ENCODE measurements around the gene FAM120B. TPM values are rescaled to one million over a fixed set of nuclear protein-coding genes. Genes with fewer than 3 reads are reported as not detected.

The FAM120B gene
- total and polyA plus RNA-seq, 2 of the 4 experiments (the other 2 are of a cell fraction) = 15.3 to 28.0 TPM

DNA sequence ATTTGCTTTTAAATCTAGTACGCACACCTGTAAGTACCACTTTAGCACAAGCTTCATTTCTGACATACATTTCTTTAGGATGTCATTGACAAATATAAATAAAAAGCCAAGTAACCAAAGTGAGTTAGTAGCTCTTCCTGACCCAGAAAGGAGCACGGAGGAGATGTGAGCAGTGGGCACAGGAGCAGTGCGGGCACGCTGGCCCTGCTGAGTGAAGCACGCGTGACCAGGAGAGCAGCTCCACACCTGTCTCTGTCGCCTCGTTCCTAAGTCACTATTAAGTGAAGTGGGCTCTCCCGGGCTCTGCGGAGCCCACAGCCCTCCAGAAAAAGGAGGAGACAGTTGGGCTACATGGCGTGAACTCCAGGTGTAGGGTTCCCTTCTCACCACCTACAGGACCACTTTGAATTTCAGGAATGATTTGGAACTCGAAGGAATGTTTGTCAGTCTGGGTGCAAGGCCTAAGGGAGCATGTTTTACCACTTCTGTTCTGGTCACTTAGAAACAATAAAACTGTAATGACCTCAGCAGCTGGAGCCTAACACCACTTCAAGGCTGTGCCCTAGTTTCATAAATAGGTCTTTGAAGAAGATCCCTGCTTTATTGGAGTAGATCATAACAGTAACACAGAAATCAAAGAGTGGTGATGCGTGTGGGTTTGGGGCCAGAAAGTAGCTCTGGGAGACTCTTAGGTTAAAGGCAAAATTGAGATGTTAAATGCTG lies 95.9 kb downstream of the FAM120B start:
- peak overlapping the region; percentile 26 for H3K4ac ChIP-seq (ENCODE audit: low read depth, low read length)
- peak overlapping the region; percentile 51; the same call in 1 of the 2 replicates for H3K23ac ChIP-seq (ENCODE audit: low read depth, low read length)
- H2AK9ac ChIP-seq (replicated peaks; ENCODE audit: low read depth, low read length, poor library complexity) = no peak overlapping the region
- dilution Hi-C loops (cut with HindIII; ENCODE audit: low sequenced_read_pairs, unreplicated experiment) (no loop called here), intact Hi-C loops (cut with micrococcal nuclease) (no loop called here), in situ Hi-C loops (cut with MboI; ENCODE audit: low sequenced_read_pairs) (no loop called here)
- BruUV-seq (replicated peaks) = no TSS peak
- no peak overlapping the region; the same call in 2 of the 3 replicates for H2BK15ac ChIP-seq (ENCODE audit: low read depth, low read length)
- no peaks in the 10 kb centered on the region for H3K9me3 ChIP-seq (ENCODE audit: control insufficient read depth, insufficient read depth, low read length)
- no peak overlapping the region for H2AFZ ChIP-seq (replicated peaks; ENCODE audit: low read length, poor library complexity)
- peak overlapping the region in 1 of 2 experiments; percentile 62; a peak in 1 of 4 replicates for H4K8ac ChIP-seq (ENCODE audit: low read depth in 2 of 2, low read length in 2 of 2)
- H4K91ac ChIP-seq (ENCODE audit: insufficient read depth, low read depth, low read length) = no peak overlapping the region
- H3K9ac ChIP-seq (ENCODE audit: low read depth, low read length) = no peak overlapping the region
- H3K18ac ChIP-seq (ENCODE audit: low read depth, low read length) = no peak overlapping the region
- no peak overlapping the region; the same call in 1 of the 2 replicates for H3K27ac ChIP-seq (ENCODE audit: insufficient read depth, low read length)
- ChIA-PET POLR2A (ENCODE audit: unreplicated experiment) (no interaction called here), CTCF (no interaction called here)
- H3K27me3 ChIP-seq (ENCODE audit: control insufficient read depth, insufficient read depth, low read length) = no peaks in the 10 kb centered on the region
- H3K79me1 ChIP-seq (ENCODE audit: low read depth in 1 of 2, low read length in 2 of 2) = peaks cover 0 to 11% of the 10 kb centered on the region in 2 experiments; a peak in 2 of 4 replicates
- no peak overlapping the region for H2BK5ac ChIP-seq (ENCODE audit: low read depth, low read length, poor library complexity, severe bottlenecking)
- no peak for ATAC-seq (ENCODE audit: low read depth)
- no peak overlapping the region for H4K5ac ChIP-seq (ENCODE audit: low read depth, low read length)
- H4K20me1 ChIP-seq (ENCODE audit: insufficient read depth, low read length) = no peaks in the 10 kb centered on the region
- TF ChIP-seq, protein P1, sequence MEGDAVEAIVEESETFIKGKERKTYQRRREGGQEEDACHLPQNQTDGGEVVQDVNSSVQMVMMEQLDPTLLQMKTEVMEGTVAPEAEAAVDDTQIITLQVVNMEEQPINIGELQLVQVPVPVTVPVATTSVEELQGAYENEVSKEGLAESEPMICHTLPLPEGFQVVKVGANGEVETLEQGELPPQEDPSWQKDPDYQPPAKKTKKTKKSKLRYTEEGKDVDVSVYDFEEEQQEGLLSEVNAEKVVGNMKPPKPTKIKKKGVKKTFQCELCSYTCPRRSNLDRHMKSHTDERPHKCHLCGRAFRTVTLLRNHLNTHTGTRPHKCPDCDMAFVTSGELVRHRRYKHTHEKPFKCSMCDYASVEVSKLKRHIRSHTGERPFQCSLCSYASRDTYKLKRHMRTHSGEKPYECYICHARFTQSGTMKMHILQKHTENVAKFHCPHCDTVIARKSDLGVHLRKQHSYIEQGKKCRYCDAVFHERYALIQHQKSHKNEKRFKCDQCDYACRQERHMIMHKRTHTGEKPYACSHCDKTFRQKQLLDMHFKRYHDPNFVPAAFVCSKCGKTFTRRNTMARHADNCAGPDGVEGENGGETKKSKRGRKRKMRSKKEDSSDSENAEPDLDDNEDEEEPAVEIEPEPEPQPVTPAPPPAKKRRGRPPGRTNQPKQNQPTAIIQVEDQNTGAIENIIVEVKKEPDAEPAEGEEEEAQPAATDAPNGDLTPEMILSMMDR (conservative IDR thresholded peaks at IDR 0.05; ENCODE audit: low read depth, low read length) = no peak
- TF ChIP-seq RCOR1 (IDR thresholded peaks at IDR 0.05; ENCODE audit: insufficient replicate concordance, low read length) = no peak
- no peak for TF ChIP-seq FOS (IDR thresholded peaks at IDR 0.05; ENCODE audit: low read depth, low read length)
- no peak for TF ChIP-seq CHD1 (IDR thresholded peaks at IDR 0.05; ENCODE audit: low read depth, low read length)
- no peak for TF ChIP-seq BHLHE40 (IDR thresholded peaks at IDR 0.05; ENCODE audit: low read depth, low read length)
- TF ChIP-seq, protein P2, sequence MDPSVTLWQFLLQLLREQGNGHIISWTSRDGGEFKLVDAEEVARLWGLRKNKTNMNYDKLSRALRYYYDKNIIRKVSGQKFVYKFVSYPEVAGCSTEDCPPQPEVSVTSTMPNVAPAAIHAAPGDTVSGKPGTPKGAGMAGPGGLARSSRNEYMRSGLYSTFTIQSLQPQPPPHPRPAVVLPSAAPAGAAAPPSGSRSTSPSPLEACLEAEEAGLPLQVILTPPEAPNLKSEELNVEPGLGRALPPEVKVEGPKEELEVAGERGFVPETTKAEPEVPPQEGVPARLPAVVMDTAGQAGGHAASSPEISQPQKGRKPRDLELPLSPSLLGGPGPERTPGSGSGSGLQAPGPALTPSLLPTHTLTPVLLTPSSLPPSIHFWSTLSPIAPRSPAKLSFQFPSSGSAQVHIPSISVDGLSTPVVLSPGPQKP (IDR thresholded peaks at IDR 0.05; ENCODE audit: borderline replicate concordance, low read depth, low read length) = no peak
- TF ChIP-seq MAFK (IDR thresholded peaks at IDR 0.05; ENCODE audit: low read depth, low read length) = no peak
- TF ChIP-seq CEBPB (IDR thresholded peaks at IDR 0.05; ENCODE audit: low read depth, low read length) = no peak
- TF ChIP-seq MAZ (IDR thresholded peaks at IDR 0.05; ENCODE audit: borderline replicate concordance, low read depth, low read length) = no peak
- TF ChIP-seq RAD21 (IDR thresholded peaks at IDR 0.05; ENCODE audit: low read length) = no peak
- TF ChIP-seq, protein P3, sequence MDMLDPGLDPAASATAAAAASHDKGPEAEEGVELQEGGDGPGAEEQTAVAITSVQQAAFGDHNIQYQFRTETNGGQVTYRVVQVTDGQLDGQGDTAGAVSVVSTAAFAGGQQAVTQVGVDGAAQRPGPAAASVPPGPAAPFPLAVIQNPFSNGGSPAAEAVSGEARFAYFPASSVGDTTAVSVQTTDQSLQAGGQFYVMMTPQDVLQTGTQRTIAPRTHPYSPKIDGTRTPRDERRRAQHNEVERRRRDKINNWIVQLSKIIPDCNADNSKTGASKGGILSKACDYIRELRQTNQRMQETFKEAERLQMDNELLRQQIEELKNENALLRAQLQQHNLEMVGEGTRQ (IDR thresholded peaks at IDR 0.05; ENCODE audit: low read depth, low read length) = no peak
- no peak for TF ChIP-seq MXI1 (IDR thresholded peaks at IDR 0.05; ENCODE audit: borderline replicate concordance, low read depth, low read length)
- TF ChIP-seq NFE2L2 (IDR thresholded peaks at IDR 0.05; ENCODE audit: low read depth, low read length) = no peak
- TF ChIP-seq SMC3 (IDR thresholded peaks at IDR 0.05; ENCODE audit: low read depth, low read length) = no peak
- H3K4me1 ChIP-seq (ENCODE audit: control insufficient read depth, insufficient read depth, low read length) = peaks cover 26% of the 10 kb centered on the region
- DNase-seq = no peak
- 100% methylated on average over 1 of the region's 13 CpGs; no CpG with 5 or more reads in 1 of the 2 experiments for WGBS, 2 experiments (ENCODE audit: extremely low coverage in 2 of 2, insufficient read length in 1 of 2)
- H3K56ac ChIP-seq (ENCODE audit: extremely low read depth, insufficient read depth, low read length) = no peak overlapping the region
- 0 out of 2 replicates have a peak overlapping the region, but pooled peaks have one; percentile 20 for H2BK20ac ChIP-seq (ENCODE audit: low read depth, low read length)
- no peak overlapping the region for H3K4me3 ChIP-seq (ENCODE audit: insufficient read depth, low read depth, low read length)
- H3K4me2 ChIP-seq (ENCODE audit: low read depth, low read length) = no peak overlapping the region
- H3K36me3 ChIP-seq (ENCODE audit: control insufficient read depth, insufficient read depth, low read length) = peaks cover 34% of the 10 kb centered on the region
- H2BK120ac ChIP-seq (ENCODE audit: low read depth, low read length) = no peak overlapping the region
- H3K14ac ChIP-seq (replicated peaks; ENCODE audit: low read depth, low read length) = peak overlapping the region; percentile 18; the same call in 1 of the 2 replicates
- H3K9me1 ChIP-seq (ENCODE audit: insufficient read depth, low read length) = peaks cover 19% of the 10 kb centered on the region
- H2AK5ac ChIP-seq (ENCODE audit: low read depth, low read length) = no peak overlapping the region
